ENCODE data around the gene SEC24D.

The SEC24D gene

DNA sequence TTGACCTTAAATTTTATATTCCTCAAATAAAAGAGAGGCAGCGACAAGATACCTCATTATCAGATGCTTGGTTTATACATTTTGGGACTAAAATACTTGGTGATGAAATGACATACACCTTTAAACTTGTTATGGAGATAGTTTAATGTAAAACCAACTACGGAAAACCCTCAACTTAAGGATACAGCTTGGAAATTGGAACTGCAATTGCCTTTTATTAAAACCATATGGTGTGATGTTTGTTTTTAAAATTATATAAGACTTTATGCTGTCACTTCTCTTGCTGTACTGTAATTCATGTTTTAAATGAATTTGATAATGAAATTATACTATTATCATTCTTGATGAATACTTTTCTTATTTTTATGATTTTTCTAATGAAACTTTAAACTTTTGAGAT is 124.9 kb downstream of the SEC24D start:
- no peak for DNase-seq

DNA sequence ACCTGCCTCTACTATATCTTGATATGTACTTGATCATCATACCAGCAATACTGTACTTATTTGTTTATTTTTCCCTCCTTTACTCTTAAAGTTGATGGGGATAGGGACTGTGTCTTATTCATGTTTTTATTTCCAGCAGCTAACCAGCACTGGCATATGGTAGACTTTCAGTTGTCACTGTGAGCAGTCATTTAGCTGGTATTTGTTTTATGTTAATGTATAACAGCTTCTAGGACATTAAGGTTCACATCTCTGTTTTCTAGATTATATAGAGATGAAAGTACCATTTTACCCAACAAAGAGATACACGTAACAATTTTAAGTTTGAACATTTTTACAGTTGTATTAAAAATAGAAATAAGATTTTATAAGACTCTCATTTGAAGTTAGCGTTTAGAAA is 132.8 kb downstream of the SEC24D start:
- no peak for DNase-seq

DNA sequence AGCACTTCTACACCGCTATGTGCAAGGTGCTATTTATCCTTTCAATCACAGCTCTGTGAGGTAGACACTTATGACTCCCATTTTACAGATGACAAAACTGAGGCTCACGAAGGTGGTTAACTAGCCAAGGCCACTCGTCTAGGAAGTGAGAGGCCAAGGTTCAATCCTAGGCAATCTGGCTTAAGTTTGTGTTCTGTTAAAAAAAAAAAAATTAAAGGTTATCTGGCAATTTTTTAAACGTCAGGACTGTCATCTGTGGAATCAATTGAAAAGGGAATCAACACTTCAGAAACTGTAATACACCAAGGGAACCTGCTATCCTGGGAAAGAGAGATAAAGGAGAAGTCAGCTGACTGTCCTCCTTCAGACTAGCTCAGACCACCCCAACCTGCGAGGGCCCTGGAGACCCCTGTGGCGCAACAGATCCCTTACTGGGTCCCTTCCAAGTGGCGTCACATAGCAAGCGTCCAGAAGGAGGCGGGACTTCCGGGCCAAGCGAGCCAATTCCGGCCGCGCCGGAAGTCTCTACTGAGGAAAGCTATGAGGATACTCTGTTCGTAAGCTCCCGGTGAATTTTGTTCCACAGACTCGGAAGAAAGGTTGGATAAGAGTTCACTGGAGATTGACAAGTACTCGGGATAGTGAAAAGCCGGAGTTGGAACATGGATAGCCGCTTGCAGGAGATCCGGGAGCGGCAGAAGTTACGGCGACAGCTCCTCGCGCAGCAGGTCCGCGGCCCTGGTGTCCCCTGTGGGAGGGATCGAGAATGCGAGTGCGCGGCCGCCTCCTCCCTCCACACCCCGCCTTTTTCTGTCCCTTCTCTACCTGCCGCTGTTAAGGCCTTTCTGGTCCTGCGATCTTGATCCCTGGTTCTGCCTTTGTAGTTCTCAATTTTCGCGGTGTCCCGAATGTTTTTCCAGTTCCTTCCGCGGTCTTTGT is 150.8 kb downstream of the SEC24D start, which contains the start of gene METTL14:
METTL14 (plus strand) TSS at position 520 of the 939 bp plus-strand sequence; CDS start at position 663, 143 bp downstream.
- DNase-seq, result peak; percentile 64 to 76

DNA sequence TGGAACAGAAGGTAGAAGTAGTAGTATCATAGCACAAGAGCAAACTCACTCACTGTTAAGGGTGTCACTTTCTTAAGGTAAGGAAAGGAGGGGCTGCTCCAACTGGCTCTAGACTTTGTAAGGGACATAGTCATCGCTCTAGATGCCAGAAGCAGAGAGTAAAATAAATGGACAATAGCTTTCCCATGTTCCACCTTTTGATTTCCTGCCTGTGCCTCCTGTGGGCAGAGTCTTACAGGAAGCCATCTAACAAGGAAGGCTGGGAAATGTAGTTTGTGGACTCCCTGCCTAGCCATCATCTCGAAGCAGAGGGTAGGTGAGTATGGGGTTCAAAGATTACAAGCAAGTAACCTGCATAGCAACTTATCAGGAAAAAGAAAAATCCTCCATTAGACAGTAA is 152.4 kb downstream of the SEC24D start:
- DNase-seq, result no peak

DNA sequence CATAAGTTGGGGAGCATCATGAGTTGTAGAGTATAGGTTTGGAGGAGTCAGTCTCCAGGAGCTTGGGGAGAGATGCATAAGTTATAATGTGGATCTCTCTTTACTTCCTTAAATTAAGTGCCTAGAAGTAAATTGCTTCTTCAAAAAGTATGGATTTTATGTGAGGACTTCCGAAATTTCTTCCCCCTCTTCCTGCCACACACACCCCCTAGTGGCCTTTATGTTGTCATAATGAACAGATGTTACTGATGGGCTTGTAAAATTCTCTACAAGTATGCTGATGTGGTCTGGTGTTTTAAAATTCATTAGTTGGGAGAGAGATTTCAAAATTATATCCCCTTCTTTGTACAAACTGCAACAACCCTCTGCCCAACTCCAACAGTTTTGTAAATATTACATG is 153.0 kb downstream of the SEC24D start:
- DNase-seq, result no peak

DNA sequence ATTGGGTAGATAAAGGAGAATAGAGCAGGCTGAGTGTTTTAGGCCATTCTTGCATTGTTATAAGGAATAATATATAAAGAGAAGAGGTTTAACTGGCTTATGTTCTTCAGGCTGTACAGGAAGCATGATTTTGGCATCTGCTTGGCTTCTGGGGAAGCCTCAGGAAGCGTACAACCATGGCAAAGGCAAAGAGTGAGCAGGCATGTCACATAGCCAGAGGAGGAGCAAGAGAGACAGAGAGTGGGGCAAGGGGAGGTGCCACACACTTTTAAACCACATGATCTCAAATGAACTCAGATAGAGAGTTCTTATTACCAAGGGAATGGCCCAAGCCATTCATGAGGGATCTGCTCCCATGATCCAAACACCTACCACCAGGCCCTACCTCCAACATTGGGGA is 155.1 kb downstream of the SEC24D start:
- no peak for DNase-seq

DNA sequence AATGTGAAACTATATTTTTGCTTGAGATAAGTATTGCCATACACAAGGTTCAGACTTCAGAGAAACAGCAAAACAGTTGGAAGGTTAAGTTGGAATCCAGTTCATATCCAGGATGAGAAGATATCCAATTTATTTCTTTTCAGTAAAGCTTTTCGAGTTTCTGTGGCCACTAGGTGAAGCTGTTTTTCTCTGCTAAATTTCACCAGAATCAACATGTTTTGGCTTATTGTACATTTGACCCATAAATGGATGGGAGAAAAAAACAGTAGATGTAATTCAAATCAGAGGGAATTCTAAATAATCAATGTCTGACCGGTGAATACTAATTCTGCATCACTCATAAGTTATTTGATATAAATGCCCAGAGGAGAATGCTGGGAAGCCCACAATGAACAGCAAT is 159.8 kb downstream of the SEC24D start:
- no peak for DNase-seq

Measured in SHP77 (cell line).